Astrocyte of the cerebellum (primary cell): Measurements from ENCODE around the gene PNPLA1.

Source experiments
- DNase-seq: peaks from one replicate; pipeline ENCODE4 v3.0.0-alpha.2; 2011; ENCODE audit warnings: low read depth
- H3K4me3 ChIP-seq: 2 replicates; pipeline ENCODE4 v1.5.1; 2011; ENCODE audit warnings: mild to moderate bottlenecking, low read depth, low read length, moderate library complexity
- CTCF ChIP-seq: IDR thresholded peaks from 2 replicates; pipeline ENCODE4 v1.5.1; 2012; ENCODE audit warnings: low read length, low read depth, moderate library complexity, mild to moderate bottlenecking; ENCODE audit errors: missing control alignments
- in situ Hi-C: cut with HindIII; loops from 2 replicates; pipeline ENCODE4 v1.10.0; 2017; ENCODE audit warnings: low sequenced_read_pairs

PNPLA1 gene

GRCh38 chr6:36323062-36323461 lies 53.2 kb downstream of the PNPLA1 start:
- TF ChIP-seq CTCF: no peak
- DNase-seq: no peak
- in situ Hi-C loops: no loop called here
- no peak overlapping the region for H3K4me3 ChIP-seq

GRCh38 chr6:36324191-36324590 lies 54.3 kb downstream of the PNPLA1 start:
- no peak for TF ChIP-seq CTCF
- H3K4me3 ChIP-seq: no peak overlapping the region
- in situ Hi-C loops: no loop called here
- no peak for DNase-seq

GRCh38 chr6:36324715-36325114 lies 54.9 kb downstream of the PNPLA1 start:
- in situ Hi-C loops: no loop called here
- H3K4me3 ChIP-seq: no peak overlapping the region

GRCh38 chr6:36326356-36326995 lies 56.6 kb downstream of the PNPLA1 start:
- no peak for TF ChIP-seq CTCF
- DNase-seq: no peak
- no peak overlapping the region for H3K4me3 ChIP-seq
- in situ Hi-C loops: no loop called here

More at GRCh38 chr6:36324715-36325114, 54.9 kb downstream of the PNPLA1 start:
- no peak for DNase-seq
- no peak for TF ChIP-seq CTCF

GRCh38 chr6:36327226-36327918 lies 57.5 kb downstream of the PNPLA1 start:
- TF ChIP-seq CTCF: no peak
- DNase-seq: no peak
- no peak overlapping the region for H3K4me3 ChIP-seq
- in situ Hi-C loops: no loop called here

- in situ Hi-C loops: no loop called here
- H3K4me3 ChIP-seq: no peak overlapping the region
- DNase-seq: no peak
- TF ChIP-seq CTCF: no peak
Observed at GRCh38 chr6:36327919-36328236, 58.0 kb downstream of the PNPLA1 start.
